HCEC 1CT (cell line): Measurements from ENCODE around the gene MTMR12.
A peak's percentile ranks its signal among the peaks of the same experiment; 100 is the strongest.
"Not testable (repeated sequence)": the region's sequence is repeated elsewhere in the genome, so short reads cannot be mapped to it uniquely, and the experiment has no call there.

Experiments used
- DNase-seq: peaks from one replicate; pipeline ENCODE4 v3.0.0-alpha.2; 2017

MTMR12 gene

GRCh38 chr5:32297181-32298058 lies 15.3 kb downstream of the MTMR12 start:
- DNase-seq, result peak; percentile 13

GRCh38 chr5:32295966-32296772 lies 16.6 kb downstream of the MTMR12 start:
- DNase-seq, result not testable (repeated sequence)

- no peak for DNase-seq
Measured at GRCh38 chr5:32291591-32291990, 21.1 kb downstream of the MTMR12 start.

- no peak for DNase-seq
Measured at GRCh38 chr5:32290922-32291321, 21.8 kb downstream of the MTMR12 start.

- DNase-seq, result not testable (repeated sequence)
Measured at GRCh38 chr5:32290501-32290900, 22.2 kb downstream of the MTMR12 start.

GRCh38 chr5:32289986-32290385 lies 22.8 kb downstream of the MTMR12 start:
- not testable (repeated sequence) for DNase-seq

- DNase-seq, result not testable (repeated sequence)
Measured at GRCh38 chr5:32288135-32288534, 24.6 kb downstream of the MTMR12 start.

- DNase-seq, result not testable (repeated sequence)
Measured at GRCh38 chr5:32287525-32287924, 25.2 kb downstream of the MTMR12 start.

- DNase-seq, result no peak
Measured at GRCh38 chr5:32285510-32286138, 27.1 kb downstream of the MTMR12 start.

GRCh38 chr5:32283539-32284377 lies 29.0 kb downstream of the MTMR12 start:
- peak; percentile 3 for DNase-seq

GRCh38 chr5:32283061-32283460 lies 29.7 kb downstream of the MTMR12 start:
- no peak for DNase-seq

- no peak for DNase-seq
Measured at GRCh38 chr5:32282633-32283032, 30.1 kb downstream of the MTMR12 start.

- not testable (repeated sequence) for DNase-seq
Measured at GRCh38 chr5:32281378-32282133, 31.2 kb downstream of the MTMR12 start.

- DNase-seq, result no peak
Measured at GRCh38 chr5:32280656-32281081, 32.1 kb downstream of the MTMR12 start.

- no peak for DNase-seq
Measured at GRCh38 chr5:32279786-32280185, 33.0 kb downstream of the MTMR12 start.

GRCh38 chr5:32279223-32279622 lies 33.5 kb downstream of the MTMR12 start:
- DNase-seq, result no peak

- DNase-seq, result peak; percentile 74
Measured at GRCh38 chr5:32278406-32278805, 34.3 kb downstream of the MTMR12 start.

GRCh38 chr5:32277798-32278197 lies 34.9 kb downstream of the MTMR12 start:
- DNase-seq, result no peak

- no peak for DNase-seq
Measured at GRCh38 chr5:32276173-32276853, 36.4 kb downstream of the MTMR12 start.

GRCh38 chr5:32275396-32275741 lies 37.4 kb downstream of the MTMR12 start:
- DNase-seq, result no peak
